Gastroesophageal sphincter (tissue), 3 donors: ENCODE results near the gene ITGA11.

Experiments used
- EP300 ChIP-seq: sonication (generic); formaldehyde crosslinking; IDR thresholded peaks from one replicate; pipeline ENCODE4 v1.6.1; 2017; ENCODE audit warnings: antibody characterized with exemption, mild to moderate bottlenecking
- POLR2AphosphoS5 ChIP-seq: sonication (generic); formaldehyde crosslinking; IDR thresholded peaks from one replicate; pipeline ENCODE4 v1.6.1; 2017; ENCODE audit warnings: antibody characterized with exemption
- TF ChIP-seq, protein P1 (sequence below), 4 experiments: fragments of 200-600 bp in 2 of 4; fragments of 450-650 bp in 2 of 4; sonication (generic) in 1 of 4; IDR thresholded peaks; one replicate each; pipeline ENCODE4 v1.5.1; 2017 to 2019; ENCODE audit warnings: antibody characterized with exemption in 4 of 4, mild to moderate bottlenecking in 2 of 4, moderate library complexity in 2 of 4

- TF ChIP-seq, protein P1, sequence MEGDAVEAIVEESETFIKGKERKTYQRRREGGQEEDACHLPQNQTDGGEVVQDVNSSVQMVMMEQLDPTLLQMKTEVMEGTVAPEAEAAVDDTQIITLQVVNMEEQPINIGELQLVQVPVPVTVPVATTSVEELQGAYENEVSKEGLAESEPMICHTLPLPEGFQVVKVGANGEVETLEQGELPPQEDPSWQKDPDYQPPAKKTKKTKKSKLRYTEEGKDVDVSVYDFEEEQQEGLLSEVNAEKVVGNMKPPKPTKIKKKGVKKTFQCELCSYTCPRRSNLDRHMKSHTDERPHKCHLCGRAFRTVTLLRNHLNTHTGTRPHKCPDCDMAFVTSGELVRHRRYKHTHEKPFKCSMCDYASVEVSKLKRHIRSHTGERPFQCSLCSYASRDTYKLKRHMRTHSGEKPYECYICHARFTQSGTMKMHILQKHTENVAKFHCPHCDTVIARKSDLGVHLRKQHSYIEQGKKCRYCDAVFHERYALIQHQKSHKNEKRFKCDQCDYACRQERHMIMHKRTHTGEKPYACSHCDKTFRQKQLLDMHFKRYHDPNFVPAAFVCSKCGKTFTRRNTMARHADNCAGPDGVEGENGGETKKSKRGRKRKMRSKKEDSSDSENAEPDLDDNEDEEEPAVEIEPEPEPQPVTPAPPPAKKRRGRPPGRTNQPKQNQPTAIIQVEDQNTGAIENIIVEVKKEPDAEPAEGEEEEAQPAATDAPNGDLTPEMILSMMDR (IDR thresholded peaks at IDR 0.05), result no peak
- TF ChIP-seq EP300, result no peak
- no peak for TF ChIP-seq POLR2AphosphoS5
These were observed 169.2 kb downstream of the ITGA11 start for GRCh38 chr15:68262514-68263356.
